Measurements from ENCODE around the gene SPAG9.

DNA sequence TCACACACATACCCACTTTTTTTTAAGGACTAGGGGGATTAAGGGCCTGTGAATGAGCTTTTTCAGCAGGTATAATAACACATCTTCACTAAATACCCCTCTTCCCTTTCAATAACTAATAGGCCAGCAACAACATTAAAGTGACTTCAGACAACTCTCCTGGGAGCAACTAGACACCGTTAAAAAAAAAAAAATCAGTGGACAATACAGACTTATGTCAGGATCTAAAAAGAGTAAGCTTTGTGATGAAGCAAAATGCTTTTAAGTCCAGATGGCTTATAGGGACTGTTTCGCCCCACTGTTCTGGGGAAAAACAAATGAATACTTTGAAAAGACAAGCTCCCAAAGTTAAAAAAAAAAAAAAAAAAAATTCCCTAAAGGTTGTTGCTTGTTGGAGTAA lies 29.0 kb downstream of the SPAG9 start:
- TF ChIP-seq, protein P1, sequence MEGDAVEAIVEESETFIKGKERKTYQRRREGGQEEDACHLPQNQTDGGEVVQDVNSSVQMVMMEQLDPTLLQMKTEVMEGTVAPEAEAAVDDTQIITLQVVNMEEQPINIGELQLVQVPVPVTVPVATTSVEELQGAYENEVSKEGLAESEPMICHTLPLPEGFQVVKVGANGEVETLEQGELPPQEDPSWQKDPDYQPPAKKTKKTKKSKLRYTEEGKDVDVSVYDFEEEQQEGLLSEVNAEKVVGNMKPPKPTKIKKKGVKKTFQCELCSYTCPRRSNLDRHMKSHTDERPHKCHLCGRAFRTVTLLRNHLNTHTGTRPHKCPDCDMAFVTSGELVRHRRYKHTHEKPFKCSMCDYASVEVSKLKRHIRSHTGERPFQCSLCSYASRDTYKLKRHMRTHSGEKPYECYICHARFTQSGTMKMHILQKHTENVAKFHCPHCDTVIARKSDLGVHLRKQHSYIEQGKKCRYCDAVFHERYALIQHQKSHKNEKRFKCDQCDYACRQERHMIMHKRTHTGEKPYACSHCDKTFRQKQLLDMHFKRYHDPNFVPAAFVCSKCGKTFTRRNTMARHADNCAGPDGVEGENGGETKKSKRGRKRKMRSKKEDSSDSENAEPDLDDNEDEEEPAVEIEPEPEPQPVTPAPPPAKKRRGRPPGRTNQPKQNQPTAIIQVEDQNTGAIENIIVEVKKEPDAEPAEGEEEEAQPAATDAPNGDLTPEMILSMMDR (IDR thresholded peaks at IDR 0.05), result no peak
- no peak for TF ChIP-seq EZH2 (IDR thresholded peaks at IDR 0.05; ENCODE audit: borderline replicate concordance, insufficient read depth, low read depth, low read length, poor library complexity, severe bottlenecking)

Data from B cell (primary cell).